ENCODE measurements around the gene RPL3.
A peak's percentile ranks its signal among the peaks of the same experiment; 100 is the strongest.

The RPL3 gene

DNA sequence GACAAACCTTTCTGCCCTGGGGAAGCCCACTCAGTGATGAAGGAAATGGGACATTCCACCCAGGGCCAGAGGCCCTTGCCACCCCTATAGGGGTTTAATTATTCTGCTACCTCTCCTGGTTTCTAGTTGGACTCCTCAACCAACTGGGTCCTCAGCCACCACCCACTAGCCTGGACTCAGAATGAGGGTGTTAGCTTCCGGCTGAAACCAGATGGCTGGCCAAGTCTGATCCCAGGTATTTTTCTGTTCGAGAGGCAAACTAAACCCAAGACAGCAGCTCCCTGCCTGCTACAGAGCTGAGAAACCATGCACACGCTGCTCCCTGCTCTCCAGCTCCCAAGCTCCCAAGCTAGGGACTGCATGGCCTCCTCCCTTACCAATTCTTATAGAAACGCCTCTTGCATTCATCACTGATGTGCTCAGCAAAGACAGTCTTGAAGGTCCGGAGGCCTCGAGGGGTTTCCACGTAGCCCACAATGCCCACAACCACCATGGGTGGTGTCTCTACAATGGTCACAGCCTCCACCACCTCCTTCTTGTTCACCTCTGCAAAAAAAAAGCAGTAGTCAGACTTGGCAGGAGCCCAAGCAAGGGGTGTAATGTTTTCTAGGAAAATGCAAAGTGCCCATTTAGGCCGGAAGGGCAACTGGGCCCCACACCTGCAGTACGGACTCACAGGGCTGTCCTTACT is 2.2 kb downstream of the RPL3 start:
- Mint-ChIP-seq H3K9me3 (no peaks in the 10 kb centered on the region), H3K27me3 (no peaks in the 10 kb centered on the region), H3K36me3 (peaks cover 28% of the 10 kb centered on the region), H3K4me3 (peak overlapping the region; percentile 98), H3K27ac (peak overlapping the region; percentile 96), H3K4me1 (peaks cover 23% of the 10 kb centered on the region)
- DNase-seq (ENCODE audit: low spot score in 2 of 2) (no peak), ATAC-seq (ENCODE audit: low read depth) (no peak)

- peak; percentile 66 to 74 for DNase-seq (ENCODE audit: low spot score in 2 of 2)
- H3K27ac Mint-ChIP-seq: no peak overlapping the region
- H3K4me3 Mint-ChIP-seq: peak overlapping the region; percentile 24
- no peaks in the 10 kb centered on the region for H3K27me3 Mint-ChIP-seq
- peaks cover 31% of the 10 kb centered on the region for H3K36me3 Mint-ChIP-seq
- H3K9me3 Mint-ChIP-seq: no peaks in the 10 kb centered on the region
- ATAC-seq (ENCODE audit: low read depth): peak; percentile 14
- H3K4me1 Mint-ChIP-seq: peaks cover 26% of the 10 kb centered on the region
Observed at GRCh38 chr22:39316440-39317083, 2.9 kb downstream of the RPL3 start.

DNA sequence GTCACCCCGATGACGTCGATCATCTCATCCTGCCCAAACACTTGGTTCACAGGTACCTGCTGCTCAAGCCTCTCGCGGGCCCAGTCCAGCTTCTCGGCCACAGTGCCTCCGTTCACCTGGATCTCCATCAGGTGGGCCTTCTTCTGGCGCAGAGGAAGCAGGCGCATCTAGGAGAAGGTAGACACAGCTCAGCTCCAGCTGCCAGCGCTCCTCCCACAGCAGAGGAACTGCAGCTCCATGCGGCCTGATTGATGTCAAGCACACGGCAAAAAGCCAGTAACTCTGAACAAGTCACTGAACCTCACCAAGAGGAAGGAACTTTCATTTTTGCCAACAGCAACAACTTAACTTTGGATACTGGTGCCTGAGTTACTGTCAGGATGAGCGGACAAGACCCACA is 4.0 kb downstream of the RPL3 start:
- Mint-ChIP-seq H3K36me3 (peaks cover 33% of the 10 kb centered on the region), H3K27me3 (no peaks in the 10 kb centered on the region), H3K4me1 (peaks cover 28% of the 10 kb centered on the region), H3K9me3 (no peaks in the 10 kb centered on the region), H3K4me3 (no peak overlapping the region), H3K27ac (no peak overlapping the region)
- ATAC-seq (ENCODE audit: low read depth) (no peak), DNase-seq (ENCODE audit: low spot score in 2 of 2) (no peak)

- peaks cover 33% of the 10 kb centered on the region for H3K36me3 Mint-ChIP-seq
- H3K27ac Mint-ChIP-seq: no peak overlapping the region
- ATAC-seq (ENCODE audit: low read depth) (no peak), DNase-seq (ENCODE audit: low spot score in 2 of 2) (no peak)
- no peaks in the 10 kb centered on the region for H3K9me3 Mint-ChIP-seq
- H3K4me3 Mint-ChIP-seq: no peak overlapping the region
- peaks cover 33% of the 10 kb centered on the region for H3K4me1 Mint-ChIP-seq
- no peaks in the 10 kb centered on the region for H3K27me3 Mint-ChIP-seq
Observed at GRCh38 chr22:39314251-39314971, 5.0 kb downstream of the RPL3 start.

- no peak overlapping the region for H3K4me3 Mint-ChIP-seq
- no peaks in the 10 kb centered on the region for H3K27me3 Mint-ChIP-seq
- H3K9me3 Mint-ChIP-seq: no peaks in the 10 kb centered on the region
- ATAC-seq (ENCODE audit: low read depth) (no peak), DNase-seq (ENCODE audit: low spot score in 2 of 2) (no peak)
- H3K4me1 Mint-ChIP-seq: peaks cover 35% of the 10 kb centered on the region
- peaks cover 33% of the 10 kb centered on the region for H3K36me3 Mint-ChIP-seq
- no peak overlapping the region for H3K27ac Mint-ChIP-seq
Observed at GRCh38 chr22:39313258-39314001, 6.0 kb downstream of the RPL3 start.

GRCh38 chr22:39312410-39312809 is 7.0 kb downstream of the RPL3 start:
- ATAC-seq (ENCODE audit: low read depth): no peak
- Mint-ChIP-seq H3K27ac (no peak overlapping the region), H3K4me1 (peaks cover 27% of the 10 kb centered on the region), H3K27me3 (no peaks in the 10 kb centered on the region), H3K9me3 (no peaks in the 10 kb centered on the region), H3K36me3 (peaks cover 32% of the 10 kb centered on the region), H3K4me3 (no peak overlapping the region)
- no peak for DNase-seq (ENCODE audit: low spot score in 2 of 2)

DNA sequence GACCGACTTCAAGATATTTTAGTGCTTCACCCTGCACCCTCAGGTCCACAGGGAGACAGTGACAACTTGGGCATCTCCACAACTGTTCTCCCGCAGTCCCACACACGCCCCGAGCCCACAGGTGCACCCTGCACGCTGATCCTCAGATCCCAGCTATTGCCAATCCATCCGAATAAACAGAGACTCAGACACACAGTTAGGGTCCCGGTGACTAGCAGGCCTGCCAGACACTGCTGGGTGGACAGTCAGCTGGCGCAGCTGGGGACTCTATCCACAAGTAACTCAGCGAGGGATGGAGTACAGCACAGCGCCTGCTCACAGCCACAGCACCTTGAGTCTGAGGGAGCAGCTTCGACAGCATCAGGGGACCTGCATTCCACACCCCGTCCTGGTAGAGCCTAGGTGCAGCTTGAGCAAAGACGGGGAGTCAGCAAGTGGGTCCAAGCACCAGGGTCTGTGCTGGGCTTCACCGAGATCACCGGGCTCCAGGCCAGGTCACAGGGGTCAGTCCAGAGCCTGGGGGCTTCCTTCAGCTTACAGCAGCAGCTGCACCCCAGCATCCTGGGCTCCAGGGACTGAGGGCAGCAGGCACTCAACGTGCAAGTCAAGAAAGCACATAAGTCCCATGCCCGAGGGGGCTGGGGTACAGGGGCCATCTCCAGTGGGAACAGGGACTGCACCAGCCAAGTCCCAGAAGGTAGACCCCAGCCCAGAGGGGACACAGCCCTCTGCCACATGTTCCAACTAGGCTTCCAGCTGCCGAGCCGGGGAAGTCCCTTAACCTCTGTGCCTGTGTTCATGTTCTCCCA is 7.6 kb downstream of the RPL3 start:
- peaks cover 30% of the 10 kb centered on the region for H3K36me3 Mint-ChIP-seq
- H3K4me1 Mint-ChIP-seq: peaks cover 22% of the 10 kb centered on the region
- no peaks in the 10 kb centered on the region for H3K27me3 Mint-ChIP-seq
- ATAC-seq (ENCODE audit: low read depth): no peak
- DNase-seq (ENCODE audit: low spot score in 2 of 2): no peak
- H3K9me3 Mint-ChIP-seq: no peaks in the 10 kb centered on the region
- peak overlapping the region; percentile 38 for H3K27ac Mint-ChIP-seq
- no peak overlapping the region for H3K4me3 Mint-ChIP-seq

GRCh38 chr22:39309881-39310714 is 9.3 kb downstream of the RPL3 start:
- Mint-ChIP-seq H3K4me1 (peaks cover 15% of the 10 kb centered on the region), H3K9me3 (no peaks in the 10 kb centered on the region), H3K4me3 (no peak overlapping the region), H3K27ac (no peak overlapping the region), H3K36me3 (peaks cover 19% of the 10 kb centered on the region), H3K27me3 (no peaks in the 10 kb centered on the region)
- no peak for DNase-seq (ENCODE audit: low spot score in 2 of 2)
- ATAC-seq (ENCODE audit: low read depth): no peak

DNA sequence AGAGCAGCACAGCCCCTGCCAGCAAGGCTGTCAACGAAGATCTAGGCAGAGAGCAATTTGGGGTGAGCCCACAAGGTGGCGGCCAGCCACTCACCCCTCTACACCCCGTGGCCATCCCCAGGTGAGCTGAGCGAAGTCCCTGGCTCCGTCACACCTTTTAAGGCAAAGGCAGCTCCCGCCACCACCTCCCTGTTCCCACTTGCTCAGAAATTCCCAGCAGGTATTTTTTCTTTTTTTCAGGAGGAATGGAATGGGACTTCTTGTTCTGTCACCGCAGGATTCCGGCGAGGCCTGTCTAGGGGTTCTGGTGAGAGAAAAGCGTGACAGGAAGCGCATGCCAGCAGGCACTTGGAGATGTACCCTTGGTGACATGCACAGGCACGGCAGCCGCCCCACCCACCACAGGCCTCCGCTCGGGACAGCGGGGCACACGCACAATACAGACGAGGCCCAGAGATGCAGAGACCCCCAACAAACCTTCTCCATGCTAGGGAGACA is 10.0 kb downstream of the RPL3 start:
- Mint-ChIP-seq H3K4me3 (no peak overlapping the region), H3K9me3 (no peaks in the 10 kb centered on the region), H3K4me1 (peaks cover 15% of the 10 kb centered on the region), H3K36me3 (peaks cover 14% of the 10 kb centered on the region), H3K27ac (no peak overlapping the region), H3K27me3 (no peaks in the 10 kb centered on the region)
- ATAC-seq (ENCODE audit: low read depth): no peak
- no peak for DNase-seq (ENCODE audit: low spot score in 2 of 2)

- Mint-ChIP-seq H3K9me3 (no peaks in the 10 kb centered on the region), H3K4me1 (peaks cover 15% of the 10 kb centered on the region), H3K4me3 (no peak overlapping the region), H3K36me3 (peaks cover 13% of the 10 kb centered on the region), H3K27me3 (no peaks in the 10 kb centered on the region), H3K27ac (no peak overlapping the region)
- no peak for DNase-seq (ENCODE audit: low spot score in 2 of 2)
- ATAC-seq (ENCODE audit: low read depth): no peak
Observed at GRCh38 chr22:39308614-39309363, 10.6 kb downstream of the RPL3 start.

GRCh38 chr22:39306456-39307361 is 12.7 kb downstream of the RPL3 start:
- peak; percentile 50 for ATAC-seq (ENCODE audit: low read depth)
- no peak overlapping the region for H3K4me3 Mint-ChIP-seq

More at GRCh38 chr22:39306456-39307361, 12.7 kb downstream of the RPL3 start:
- Mint-ChIP-seq H3K4me1 (peaks cover 13% of the 10 kb centered on the region), H3K27ac (no peak overlapping the region), H3K27me3 (no peaks in the 10 kb centered on the region), H3K9me3 (no peaks in the 10 kb centered on the region), H3K36me3 (peaks cover 2% of the 10 kb centered on the region)
- DNase-seq (ENCODE audit: low spot score in 2 of 2): no peak
